Ammon's horn (tissue), 1 donor: Measurements from ENCODE around the gene HOXA2.

Experiments used
- DNase-seq: peaks from one replicate; pipeline ENCODE4 v3.0.0-alpha.2; 2016; ENCODE audit warnings: low spot score

Gene HOXA2

DNA sequence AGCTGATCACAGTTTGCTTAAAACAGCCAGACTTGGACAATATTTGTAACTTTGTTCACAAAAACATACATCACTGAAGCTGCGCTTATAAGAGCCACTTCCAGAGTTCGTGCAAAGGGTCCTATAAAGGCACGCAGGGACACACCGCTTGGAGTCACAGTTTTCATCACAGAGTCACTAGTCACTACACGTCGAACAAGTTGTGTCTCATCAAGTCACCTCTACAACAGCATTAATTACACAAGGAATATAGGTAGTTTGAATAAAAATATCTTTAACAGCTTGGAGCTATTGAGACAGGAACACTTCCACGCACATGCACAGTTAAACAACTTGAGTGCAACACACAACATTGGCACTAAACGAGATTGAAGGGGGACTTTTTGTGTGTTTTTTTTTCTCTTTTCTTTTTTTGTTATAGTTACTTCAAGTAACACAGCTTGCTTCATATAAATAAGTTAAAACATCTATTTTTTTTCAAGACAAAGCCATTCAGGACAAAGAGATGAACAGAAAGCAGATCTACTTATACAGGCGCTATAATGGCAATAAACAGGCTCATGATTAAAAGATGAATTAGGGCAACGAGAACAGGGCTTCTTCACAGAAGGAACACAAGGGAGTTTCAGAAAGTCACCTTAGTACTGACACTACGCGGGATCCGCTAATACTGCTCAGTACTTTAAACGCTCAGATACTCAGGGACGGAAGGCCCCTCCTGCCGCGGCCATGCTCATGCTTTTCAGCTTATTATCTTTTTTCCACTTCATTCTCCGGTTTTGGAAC is 38.8 kb upstream of the HOXA2 start:
- DNase-seq, result no peak

DNA sequence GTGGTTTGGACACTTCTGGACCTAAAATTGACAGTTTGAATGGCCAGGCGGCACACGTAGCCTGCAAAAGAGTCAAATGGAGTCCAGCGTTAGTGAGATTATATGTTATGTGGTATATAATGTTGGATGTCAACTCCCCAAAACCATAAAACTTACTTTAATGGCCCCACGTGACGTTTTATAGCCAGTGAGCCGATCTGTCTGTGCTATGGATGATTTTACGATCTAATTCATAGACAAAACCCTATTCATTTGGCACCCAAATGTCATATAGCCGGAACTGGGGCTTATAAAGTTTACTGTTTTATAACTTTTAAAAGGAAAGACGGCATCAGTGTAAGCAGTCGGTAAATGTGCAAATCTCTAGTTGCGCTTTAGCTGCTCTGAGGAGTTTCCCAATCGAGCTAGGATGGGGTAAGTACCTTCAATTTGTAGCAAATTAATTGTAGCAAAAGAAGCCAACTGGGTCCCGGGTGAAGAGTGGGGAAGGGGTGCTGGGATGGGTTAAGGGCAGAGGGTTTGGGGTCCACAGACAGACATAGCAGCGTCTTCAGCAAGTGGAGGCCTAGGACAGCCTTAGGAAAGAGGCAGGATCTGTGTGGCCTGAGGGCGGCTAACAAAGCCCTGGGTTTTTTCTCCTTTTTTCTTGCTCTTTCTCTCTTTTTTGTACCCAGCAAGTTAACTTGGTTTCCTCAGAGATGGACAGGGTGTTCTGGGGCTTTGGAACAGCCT is 37.8 kb upstream of the HOXA2 start:
- DNase-seq, result no peak

DNA sequence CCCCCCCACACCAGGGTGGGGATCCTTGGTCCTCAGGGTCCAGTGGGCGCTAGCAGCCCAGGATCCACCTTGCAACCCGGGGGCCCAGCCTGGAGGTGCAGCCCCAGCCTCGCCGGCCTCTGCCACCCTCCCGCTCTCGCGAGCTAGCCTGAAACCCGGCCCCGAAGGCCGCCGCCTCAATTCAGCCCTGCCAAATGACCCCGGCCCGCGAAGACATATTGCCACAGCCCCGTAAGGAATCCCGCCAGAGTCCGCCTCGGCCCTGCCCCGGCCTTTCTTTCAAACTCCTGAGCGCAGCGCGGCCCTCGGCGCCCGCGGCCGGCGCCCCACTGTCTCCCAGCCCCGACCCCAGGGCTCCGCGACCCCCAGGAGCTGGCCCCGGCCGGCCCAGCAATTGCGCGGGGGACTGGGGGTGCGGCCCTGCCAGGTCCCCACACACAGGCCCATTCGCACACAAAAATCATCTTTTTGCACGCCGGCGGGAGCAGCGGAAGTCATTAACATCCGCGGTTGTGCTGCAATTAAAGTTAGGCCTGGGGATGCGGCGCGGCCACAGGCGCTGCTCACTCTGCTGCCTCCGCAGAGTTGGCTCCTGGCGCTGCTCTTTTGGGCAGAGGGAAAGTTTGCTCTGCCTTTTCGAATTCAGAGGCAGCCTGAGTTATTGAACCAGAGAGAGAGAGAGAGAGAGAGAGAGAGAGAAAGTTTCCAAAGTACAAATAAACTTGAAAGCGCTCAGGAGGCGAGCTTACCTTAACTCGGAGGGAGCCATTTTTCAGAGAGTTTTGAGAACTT is 37.0 kb upstream of the HOXA2 start:
- no peak for DNase-seq

DNA sequence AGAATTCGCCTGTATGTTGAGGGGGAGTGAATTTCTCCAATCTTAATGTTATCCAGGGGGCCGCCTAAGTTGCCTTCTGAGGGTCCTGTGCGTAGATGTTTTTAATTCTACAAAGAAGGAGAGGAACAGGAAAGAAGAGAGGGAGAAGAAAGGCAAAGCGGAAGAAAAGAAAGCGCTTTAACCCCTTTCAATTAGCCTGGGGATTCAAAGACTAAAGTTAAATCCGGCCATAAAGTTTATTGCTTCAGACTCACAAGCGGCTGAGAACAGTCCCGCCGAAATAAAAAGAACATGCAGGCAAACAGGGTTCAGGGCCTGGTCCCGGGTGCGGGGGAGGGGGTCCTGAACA is 36.5 kb upstream of the HOXA2 start:
- DNase-seq, result no peak

DNA sequence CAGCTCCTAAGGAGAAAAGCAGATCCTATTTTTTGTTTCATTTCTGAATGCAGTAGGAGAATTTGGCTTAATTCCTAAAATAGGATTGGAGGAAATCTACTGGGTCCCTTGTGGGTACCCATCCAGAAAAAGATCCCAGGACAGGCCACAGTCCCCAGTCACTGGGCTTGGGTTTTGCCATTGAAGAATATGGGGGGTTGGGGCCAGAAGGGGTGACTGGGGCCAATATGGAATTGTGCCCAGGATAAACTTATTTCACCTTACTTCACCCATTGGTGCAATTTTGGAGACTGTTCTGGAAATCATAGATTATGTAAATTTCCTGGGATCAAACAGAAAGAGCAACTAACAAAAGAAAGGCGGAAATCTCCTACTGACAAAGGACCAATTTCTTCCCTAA is 36.0 kb upstream of the HOXA2 start:
- DNase-seq, result no peak

DNA sequence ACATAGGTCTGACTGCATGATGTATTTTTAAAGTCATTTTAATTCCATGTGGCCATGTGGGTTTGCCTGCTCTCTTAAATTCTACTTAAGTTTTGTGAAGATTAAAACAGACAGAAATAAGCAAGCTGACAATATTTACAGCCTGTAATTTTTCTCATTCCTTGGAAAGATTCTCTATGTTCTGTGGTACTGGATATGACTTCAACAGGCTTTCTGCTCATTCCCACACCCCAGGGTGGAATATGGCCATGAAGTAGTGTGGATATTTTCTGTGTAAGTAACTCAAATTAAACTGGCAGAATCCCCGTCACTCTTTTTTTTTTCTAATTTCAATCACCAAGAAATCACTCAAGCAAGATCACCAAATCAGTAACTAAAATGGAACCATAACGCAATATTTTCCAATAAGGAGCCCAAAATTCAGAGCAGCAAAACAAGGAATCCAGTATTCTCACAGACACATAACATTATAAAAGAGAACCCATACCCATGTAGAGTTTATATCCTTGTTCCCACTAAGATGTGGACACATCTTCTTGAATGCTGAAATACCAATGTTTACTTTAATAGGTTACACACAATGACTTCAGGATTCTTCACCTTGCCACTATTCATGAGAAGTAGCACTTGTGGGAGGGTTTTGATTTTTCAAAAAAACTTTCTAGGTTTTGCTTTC is 35.3 kb upstream of the HOXA2 start:
- no peak for DNase-seq

DNA sequence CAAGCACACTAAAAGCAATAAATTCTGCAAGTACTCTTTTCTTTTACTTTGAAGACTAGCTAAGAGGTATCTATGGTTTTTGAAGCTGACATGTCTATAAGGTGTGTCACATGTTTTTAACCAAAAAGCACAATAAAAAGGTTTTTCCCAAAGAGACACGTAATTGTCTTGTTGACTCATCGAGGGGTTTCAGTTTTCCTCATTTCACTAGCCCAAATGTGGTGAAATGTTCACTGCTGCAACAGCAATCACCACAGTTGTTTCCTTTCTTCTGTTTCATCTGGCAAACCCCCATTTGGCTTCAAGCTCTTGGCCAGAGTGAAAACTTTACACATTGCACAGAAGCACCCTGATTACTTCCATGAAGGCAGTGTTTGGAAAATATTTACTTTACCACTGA is 31.9 kb upstream of the HOXA2 start:
- DNase-seq, result no peak

DNA sequence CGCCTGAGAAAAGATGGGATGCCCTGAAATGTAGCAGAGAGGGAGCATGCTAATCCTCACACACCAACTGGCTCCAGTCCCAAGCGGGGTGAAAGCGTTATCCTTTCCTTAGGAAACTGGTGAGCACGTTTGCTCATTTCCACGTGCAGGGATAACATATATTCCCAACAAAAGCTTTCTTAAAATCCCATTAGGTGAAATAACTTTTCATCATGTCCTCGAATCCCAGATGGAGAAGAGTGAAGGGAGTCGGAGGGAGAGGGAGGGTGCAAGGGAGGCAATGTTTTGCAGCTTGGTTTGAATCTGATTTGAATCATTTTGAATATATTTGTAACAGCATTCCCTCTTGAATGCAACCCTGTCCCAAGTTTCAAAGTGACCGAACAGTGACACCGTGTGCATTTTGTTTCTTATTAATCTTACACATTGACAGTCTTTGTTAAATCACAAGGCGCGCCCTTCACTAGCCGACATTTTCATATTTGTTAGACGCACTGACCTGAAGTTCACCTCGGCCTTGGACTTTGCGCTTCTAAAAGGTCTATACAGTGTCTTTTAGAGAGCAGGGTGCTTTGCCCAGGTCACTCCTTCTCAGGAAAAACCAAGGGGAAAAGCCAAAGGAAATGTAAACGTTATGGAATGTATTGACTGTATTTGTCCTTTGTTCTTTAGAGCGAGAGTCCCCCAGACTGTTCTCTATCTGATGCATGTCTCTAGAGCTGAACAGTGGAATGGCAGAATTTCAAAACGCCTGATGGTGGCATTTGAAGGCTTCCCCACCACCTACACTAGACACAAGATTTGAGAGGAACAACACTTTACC is 31.1 kb upstream of the HOXA2 start:
- DNase-seq, result no peak

DNA sequence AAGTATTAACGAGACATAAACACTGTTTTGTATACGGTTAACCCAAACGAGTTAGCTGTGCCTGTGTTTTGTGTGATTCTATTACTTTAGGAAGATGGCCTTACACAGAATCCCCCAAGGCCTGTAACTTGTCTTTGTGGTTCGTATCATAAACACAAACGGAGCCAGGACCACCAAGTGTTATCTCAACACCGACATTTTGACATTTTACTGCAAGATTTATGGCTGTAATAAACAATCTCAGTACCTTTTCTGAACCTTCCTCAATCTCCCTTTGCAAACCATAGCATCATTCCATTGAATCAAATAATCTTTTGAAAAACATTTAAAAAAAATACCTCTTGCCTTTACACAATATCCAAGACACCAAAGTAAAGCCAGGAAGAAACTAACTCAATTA is 30.5 kb upstream of the HOXA2 start:
- no peak for DNase-seq

DNA sequence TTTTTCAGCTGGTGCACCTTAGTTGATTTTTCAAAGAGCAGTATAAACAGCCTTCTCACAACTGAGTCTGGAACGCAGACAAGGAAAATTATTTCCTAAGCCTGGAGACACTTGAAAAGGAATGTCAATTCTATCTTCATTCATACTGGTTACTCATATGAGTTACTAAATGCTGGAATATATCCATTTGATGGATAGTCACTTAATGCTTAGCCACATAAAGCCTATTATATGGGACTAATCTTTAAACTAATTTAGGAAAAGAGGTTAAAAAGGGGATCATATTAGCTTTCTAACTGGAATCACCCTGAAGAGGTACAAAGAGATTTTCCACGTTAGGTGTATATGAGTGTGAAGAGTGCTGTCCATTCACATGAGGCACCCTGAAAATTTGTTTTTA is 29.7 kb upstream of the HOXA2 start:
- DNase-seq, result no peak

DNA sequence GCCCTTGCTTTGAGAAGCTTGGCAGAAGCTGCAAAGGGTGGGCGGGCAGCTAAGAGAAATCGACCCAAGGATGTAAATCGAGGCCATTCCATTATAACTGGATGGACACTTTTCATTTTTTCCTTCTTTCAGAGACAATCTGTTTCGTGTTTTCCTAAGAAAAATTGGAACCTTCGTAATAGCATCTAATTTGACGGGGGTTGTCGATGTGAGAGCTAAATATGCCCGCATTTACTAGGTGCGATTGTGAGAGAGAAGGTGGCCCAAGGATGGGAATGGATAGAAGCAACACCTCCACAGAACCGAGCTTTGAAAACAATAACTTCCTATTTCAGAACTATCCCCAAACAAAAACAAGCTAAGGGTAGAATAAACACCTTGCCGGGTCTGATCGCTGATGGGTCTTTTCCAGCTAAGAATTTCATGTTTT is 28.9 kb upstream of the HOXA2 start:
- DNase-seq, result no peak

DNA sequence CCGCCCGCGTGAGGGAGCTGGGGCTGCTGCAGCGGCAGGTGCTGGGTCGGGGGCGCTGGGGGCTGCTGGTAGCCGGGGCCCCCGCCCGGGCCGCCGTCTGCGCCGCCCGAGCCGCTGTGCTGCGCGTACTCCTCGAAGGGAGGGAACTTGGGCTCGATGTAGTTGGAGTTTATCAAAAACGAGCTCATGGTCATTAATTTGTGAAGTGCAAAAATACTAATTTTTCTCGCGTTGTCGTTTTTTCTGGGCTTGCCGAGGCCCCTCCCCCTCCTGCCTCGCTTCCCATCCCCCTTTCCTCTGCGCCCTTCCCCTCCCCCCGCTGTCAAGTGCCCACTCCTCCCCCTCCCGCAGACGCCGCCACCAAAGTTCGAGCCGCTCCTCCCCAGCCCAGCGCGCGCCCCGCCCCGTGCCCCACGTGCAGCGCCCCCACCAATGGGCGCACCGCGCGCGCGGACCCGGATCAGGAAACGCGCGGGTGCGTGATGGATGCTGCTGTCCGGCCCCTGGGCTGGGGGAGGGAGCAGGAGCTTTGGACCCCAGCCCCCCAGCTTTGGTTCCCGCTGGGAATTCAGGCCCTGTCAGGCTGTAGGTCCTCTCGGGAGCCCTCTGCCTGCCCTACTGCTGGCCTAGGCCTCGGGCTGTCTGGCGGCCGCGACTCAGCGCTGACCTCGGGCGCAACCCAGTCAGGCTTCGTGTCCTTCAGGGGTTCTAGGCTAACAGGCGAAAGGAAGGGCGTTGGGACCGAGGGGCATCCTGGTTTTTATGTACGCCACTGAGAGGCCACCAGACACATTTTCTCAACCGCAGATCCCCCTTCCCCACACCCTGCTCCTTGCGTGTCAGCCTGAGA is 28.3 kb upstream of the HOXA2 start, which contains the start of gene HOXA4:
HOXA4 (minus strand) TSS at position 218 of the 850 bp plus-strand sequence; CDS start at position 194, 24 bp downstream.
- peak; percentile 28 for DNase-seq

DNA sequence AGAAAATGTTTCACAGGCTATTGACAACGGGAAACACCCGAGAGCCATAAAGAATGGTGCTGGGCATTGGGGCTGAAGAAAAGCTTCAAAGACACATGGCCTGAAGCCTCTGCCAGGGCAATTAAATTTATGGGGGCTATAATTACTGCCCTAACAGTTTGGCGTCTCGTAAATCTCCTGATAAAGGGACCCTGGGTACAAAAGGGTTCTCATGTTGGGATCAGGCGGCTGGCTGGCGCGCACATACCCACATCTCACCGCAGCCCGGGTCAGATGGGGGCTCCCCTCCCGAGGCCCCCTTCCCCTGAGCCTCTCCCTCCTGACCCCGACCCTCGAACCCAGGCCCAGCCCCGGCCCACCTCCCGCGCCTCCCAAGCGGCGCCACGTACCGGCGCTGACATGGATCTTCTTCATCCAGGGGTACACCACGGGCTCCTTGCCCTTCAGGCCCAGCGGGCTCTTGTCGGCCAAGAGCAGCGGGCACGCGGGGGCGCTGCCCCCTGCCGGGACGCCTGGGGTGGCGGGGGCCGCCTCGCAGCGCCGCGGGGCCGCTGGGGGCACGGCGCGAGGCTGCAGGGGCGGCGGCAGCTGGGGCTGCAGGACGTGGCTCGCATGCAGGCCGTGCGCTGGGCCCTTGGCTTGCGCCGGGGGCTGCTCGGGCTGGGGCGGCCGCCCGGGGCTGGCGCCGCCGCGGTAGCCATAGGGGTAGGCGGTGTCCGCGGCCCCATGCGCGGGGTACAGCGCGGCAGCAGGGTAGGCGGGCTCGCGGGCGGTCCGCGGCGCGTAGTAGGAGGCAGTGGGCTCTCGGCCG is 27.5 kb upstream of the HOXA2 start:
- no peak for DNase-seq

DNA sequence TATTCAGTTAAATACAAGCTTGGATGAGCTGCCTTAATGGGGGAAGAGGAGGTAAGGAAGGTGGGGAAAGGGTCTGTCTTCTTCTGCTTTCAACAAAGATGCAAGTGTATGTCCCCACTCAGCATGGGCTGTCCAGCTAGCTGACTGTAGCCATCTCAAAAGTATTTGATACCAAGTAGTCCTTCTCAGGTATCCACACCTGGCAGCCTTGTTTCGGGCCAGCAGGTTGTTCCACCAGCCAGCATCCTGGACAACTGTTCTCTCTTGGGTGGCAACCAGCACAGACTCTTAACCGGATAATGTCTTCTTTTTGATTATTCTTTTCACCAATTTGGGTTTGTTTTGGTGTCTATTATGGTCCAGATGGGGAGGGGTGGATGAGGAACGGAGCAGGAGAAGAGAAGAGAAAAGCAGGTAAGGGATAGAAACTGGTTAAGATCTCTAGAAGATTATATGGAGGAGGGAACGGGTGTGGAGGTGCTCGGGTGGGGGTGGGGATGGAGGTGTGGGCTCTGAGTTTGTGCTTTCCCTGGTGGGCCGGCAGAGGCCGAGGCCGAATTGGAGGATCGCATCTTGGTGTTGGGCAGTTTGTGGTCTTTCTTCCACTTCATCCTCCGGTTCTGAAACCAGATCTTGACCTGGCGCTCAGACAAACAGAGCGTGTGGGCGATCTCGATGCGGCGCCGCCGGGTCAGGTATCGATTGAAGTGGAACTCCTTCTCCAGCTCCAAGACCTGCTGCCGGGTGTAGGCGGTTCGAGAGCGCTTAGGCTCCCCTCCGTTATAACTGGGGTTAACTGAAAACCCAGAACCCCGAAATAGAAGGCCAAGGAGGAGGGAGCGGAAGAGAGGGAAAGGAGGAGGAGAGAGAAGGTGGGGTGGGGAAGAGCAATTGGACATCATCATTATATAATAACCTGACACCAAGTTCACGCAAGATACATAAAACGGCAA is 26.6 kb upstream of the HOXA2 start:
- no peak for DNase-seq

DNA sequence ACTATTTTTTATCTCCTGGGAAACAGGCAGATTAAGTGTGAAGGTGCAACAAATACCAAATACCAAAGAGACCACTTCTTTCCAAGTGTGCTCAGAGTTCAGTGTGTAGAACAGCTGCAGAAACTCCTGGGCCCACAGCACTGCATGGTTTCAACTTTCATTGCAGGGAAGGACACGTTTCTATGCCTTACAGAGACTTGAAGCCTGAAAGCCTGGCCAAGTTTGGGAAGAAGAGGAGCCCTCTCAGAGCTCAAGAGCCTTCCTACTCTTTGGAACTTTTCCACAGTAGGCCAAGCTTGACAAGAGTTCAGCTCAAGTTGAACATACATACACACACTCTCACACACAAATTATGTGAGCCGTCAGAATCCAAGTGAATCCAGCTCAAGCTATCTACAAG is 25.6 kb upstream of the HOXA2 start:
- no peak for DNase-seq

DNA sequence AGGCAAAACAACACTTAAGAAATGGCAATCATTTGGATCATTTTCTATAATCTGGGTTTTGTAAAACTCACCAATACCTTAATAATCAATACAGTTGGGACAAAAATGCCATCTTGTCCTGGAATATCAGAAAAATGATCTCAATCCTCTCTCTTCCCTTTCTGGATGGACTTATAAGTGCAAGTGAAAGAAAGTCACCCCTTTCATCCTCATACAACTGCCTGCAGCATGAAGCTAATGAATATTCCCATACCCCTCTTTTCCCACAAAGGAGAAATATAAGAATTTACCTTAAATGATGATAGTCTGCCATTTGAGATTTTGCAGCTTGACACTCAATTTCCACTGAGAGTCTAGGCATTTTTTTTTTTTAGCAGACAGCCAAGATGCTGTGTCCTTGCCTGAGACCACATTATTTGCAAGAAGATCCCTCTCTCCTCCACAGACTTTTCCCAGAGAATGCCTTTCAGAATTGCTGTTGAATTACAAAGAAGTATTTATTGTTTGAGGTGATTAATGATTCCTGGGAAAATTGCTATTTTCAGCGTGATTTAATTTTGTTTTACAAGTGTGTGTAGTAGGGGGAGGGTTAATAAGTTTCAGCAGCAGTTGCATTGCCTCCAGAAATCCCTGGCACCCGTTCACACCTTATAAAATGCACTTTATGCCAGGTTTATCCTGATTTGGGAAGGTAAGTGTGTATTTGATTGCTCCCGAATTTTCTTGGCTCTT is 24.3 kb upstream of the HOXA2 start:
- DNase-seq, result no peak

DNA sequence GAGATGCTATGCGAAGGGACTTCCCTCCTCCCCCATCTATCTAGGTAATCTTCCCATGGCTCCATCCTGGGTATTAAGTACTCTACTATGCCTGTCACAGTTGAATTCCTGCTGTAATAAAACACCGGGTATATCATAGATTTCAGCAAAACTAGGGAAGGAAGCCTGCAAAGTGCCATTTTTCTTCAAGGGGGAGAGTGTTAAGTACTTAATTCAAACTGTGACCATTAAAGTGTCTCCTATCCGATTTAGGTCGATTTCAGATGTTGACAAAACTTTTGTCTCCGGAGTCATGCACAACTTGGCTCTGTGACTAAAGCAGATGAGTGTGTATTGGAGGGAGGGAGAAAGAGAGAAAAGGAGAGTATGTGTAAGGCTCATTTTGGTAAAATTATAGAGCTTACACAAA is 23.5 kb upstream of the HOXA2 start:
- no peak for DNase-seq
